ENCODE measurements around the gene USP34.

The USP34 gene

GRCh38 chr2:61291851-61292575 is 178.9 kb downstream of the USP34 start:
- no peak for DNase-seq (ENCODE audit: low read depth)

- DNase-seq (ENCODE audit: low read depth) = no peak
These were observed 182.6 kb downstream of the USP34 start for GRCh38 chr2:61288070-61288841.

GRCh38 chr2:61287254-61287653 is 183.6 kb downstream of the USP34 start:
- no peak for DNase-seq (ENCODE audit: low read depth)

- DNase-seq (ENCODE audit: low read depth) = no peak
These were observed 187.3 kb downstream of the USP34 start for GRCh38 chr2:61283443-61284160.

GRCh38 chr2:61282104-61282590 is 188.7 kb downstream of the USP34 start:
- DNase-seq (ENCODE audit: low read depth) = no peak

- DNase-seq (ENCODE audit: low read depth) = no peak
These were observed 189.6 kb downstream of the USP34 start for GRCh38 chr2:61281321-61281720.

- no peak for DNase-seq (ENCODE audit: low read depth)
These were observed 193.1 kb downstream of the USP34 start for GRCh38 chr2:61277756-61278155.

- DNase-seq (ENCODE audit: low read depth) = no peak
These were observed 195.2 kb downstream of the USP34 start for GRCh38 chr2:61275575-61276184.

- DNase-seq (ENCODE audit: low read depth) = no peak
These were observed 198.3 kb downstream of the USP34 start for GRCh38 chr2:61272421-61273070.

GRCh38 chr2:61268249-61268648 is 202.6 kb downstream of the USP34 start:
- no peak for DNase-seq (ENCODE audit: low read depth)

GRCh38 chr2:61266632-61267505 is 204.0 kb downstream of the USP34 start:
- no peak for DNase-seq (ENCODE audit: low read depth)

- no peak for DNase-seq (ENCODE audit: low read depth)
These were observed 207.1 kb downstream of the USP34 start for GRCh38 chr2:61263830-61264229.

GRCh38 chr2:61262699-61263098 is 208.2 kb downstream of the USP34 start:
- no peak for DNase-seq (ENCODE audit: low read depth)

- no peak for DNase-seq (ENCODE audit: low read depth)
These were observed 213.4 kb downstream of the USP34 start for GRCh38 chr2:61257446-61257845.

GRCh38 chr2:61255580-61256437 is 215.1 kb downstream of the USP34 start:
- peak; percentile 26 for DNase-seq (ENCODE audit: low read depth)

GRCh38 chr2:61254536-61254935 is 216.4 kb downstream of the USP34 start:
- DNase-seq (ENCODE audit: low read depth) = no peak

GRCh38 chr2:61253136-61253535 is 217.8 kb downstream of the USP34 start:
- no peak for DNase-seq (ENCODE audit: low read depth)

GRCh38 chr2:61252031-61252430 is 218.9 kb downstream of the USP34 start:
- no peak for DNase-seq (ENCODE audit: low read depth)

- DNase-seq (ENCODE audit: low read depth) = no peak
These were observed 221.3 kb downstream of the USP34 start for GRCh38 chr2:61249521-61250071.

All from HS-27A (cell line).